ENCODE results near the gene SLC25A15. TPM values are rescaled to one million over a fixed set of nuclear protein-coding genes. Genes with fewer than 3 reads are reported as not detected.

SLC25A15 gene
- total RNA-seq, 1 experiment from 2014 or later = 24.5 TPM

DNA sequence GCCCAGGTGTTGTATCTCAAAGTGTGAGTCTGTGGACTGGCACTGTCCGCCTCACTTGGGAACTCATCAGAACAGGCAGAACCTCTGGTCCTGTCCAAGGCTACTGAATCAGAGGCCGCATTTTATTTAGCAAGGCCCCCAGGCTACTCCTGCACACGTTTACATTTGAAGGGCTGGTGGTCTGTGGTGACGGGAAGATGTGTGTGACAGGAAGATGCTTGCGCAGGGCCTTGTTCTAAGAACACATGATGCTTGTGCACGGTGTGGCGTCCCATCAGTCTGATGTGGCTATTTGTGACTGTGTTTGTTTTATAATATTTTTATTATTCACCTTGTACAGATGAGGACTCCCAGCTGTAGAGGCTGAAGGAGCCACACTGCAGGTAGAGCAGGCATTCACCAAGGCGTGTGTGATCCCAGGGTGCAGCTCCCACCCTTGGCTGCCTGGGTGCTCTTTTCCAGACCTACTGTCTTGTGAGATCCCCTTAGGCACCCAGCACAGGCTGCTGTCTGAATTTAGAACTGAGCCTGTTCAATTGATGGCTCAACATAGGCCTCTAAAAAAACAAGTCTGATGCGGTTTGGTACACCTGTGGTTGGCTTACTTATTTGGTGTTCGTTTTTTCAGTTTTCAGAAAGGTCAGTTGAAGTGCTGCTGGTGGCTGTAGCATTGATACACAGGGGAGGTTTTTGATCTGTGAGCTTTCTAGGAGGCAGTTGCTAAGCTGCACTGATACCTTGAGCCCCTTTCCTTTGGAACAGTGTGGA, 3.1 kb downstream of the SLC25A15 start:
- no peak for ATAC-seq
- no TSS peak for BruUV-seq (replicated peaks)
- CTCF ChIA-PET = no interaction called here
- no peak overlapping the region for H3K4me3 ChIP-seq (replicated peaks in 1 of 2; ENCODE audit: low read depth in 1 of 2, low read length in 2 of 2)
- POLR2A ChIA-PET = no interaction called here
- RAD21 ChIA-PET (ENCODE audit: low non-redundant PET in 1 of 2, low total read pairs in 2 of 2, uncharacterized antibody in 2 of 2, unreplicated experiment in 2 of 2) = no interaction called here
- H3K4me2 ChIP-seq (ENCODE audit: low read length) = no peak overlapping the region
- intact Hi-C loops (cut with micrococcal nuclease) = no loop called here
- peaks cover 14% of the 10 kb centered on the region for H3K79me2 ChIP-seq (ENCODE audit: insufficient read depth, low read length)
- no peak for DNase-seq (ENCODE audit: low read depth, low spot score)
- no peak for TF ChIP-seq JUND (IDR thresholded peaks at IDR 0.05)
- no peak for TF ChIP-seq SRF (IDR thresholded peaks at IDR 0.05; ENCODE audit: low read depth)
- no peak for TF ChIP-seq RAD21 (IDR thresholded peaks at IDR 0.05; ENCODE audit: low read depth)
- TF ChIP-seq POLR2A (IDR thresholded peaks at IDR 0.05; ENCODE audit: borderline replicate concordance, extremely low read depth, insufficient read depth, insufficient read length) = no peak
- TF ChIP-seq POLR2AphosphoS5 (IDR thresholded peaks at IDR 0.05; ENCODE audit: low read depth, low read length) = no peak
- TF ChIP-seq FOSL1 (IDR thresholded peaks at IDR 0.05; ENCODE audit: low read depth) = no peak
- H4K20me1 ChIP-seq (ENCODE audit: insufficient read depth) = no peaks in the 10 kb centered on the region
- H3K9me3 ChIP-seq (ENCODE audit: control insufficient read depth in 1 of 2, insufficient read depth in 1 of 2, low read depth in 1 of 2, low read length in 2 of 2) = no peaks in the 10 kb centered on the region
- H3K4me1 ChIP-seq (ENCODE audit: control insufficient read depth in 1 of 2, insufficient read depth in 2 of 2, low read length in 2 of 2) = peaks cover 4 to 20% of the 10 kb centered on the region in 2 experiments; a peak in 3 of 4 replicates
- H2AFZ ChIP-seq (ENCODE audit: low read depth, low read length, poor library complexity, severe bottlenecking) = no peak overlapping the region
- no peak overlapping the region for H3K27ac ChIP-seq (ENCODE audit: low read depth, low read length)
- no peaks in the 10 kb centered on the region for H3K9me2 ChIP-seq (ENCODE audit: insufficient read depth)
- H3K27me3 ChIP-seq (ENCODE audit: insufficient read depth, low read length) = no peaks in the 10 kb centered on the region
- H3K9ac ChIP-seq (ENCODE audit: low read length) = no peak overlapping the region
- H3K36me3 ChIP-seq (ENCODE audit: control insufficient read depth in 1 of 2, insufficient read depth in 2 of 2, low read length in 2 of 2) = peaks cover 0 to 6% of the 10 kb centered on the region in 2 experiments; a peak in 2 of 4 replicates

DNA sequence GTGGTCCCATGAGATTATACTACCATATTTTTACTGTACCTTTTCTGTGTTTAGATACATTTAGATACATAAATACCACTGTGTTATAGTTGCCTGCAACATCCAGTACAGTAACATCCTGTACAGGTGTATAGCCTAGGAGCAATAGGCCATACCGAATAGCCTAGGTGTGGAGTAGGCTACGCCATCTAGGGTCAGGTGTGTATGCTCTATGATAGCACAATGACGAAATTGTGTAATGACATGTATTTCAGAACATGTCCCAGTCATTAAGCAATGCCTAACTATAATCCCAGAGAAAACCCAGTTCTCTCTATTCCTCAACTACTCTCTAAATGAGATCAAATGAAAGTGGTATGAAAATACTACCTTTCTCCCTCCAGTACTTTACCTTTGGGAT, 3.9 kb downstream of the SLC25A15 start:
- Histone ChIP-seq H3K4me3 (replicated peaks in 1 of 2; ENCODE audit: low read depth in 1 of 2, low read length in 2 of 2) (no peak overlapping the region), H3K9ac (ENCODE audit: low read length) (no peak overlapping the region), H3K4me1 (ENCODE audit: control insufficient read depth in 1 of 2, insufficient read depth in 2 of 2, low read length in 2 of 2) (peaks cover 4 to 14% of the 10 kb centered on the region in 2 experiments; a peak in 3 of 4 replicates), H3K36me3 (ENCODE audit: control insufficient read depth in 1 of 2, insufficient read depth in 2 of 2, low read length in 2 of 2) (peaks cover 0 to 6% of the 10 kb centered on the region in 2 experiments; a peak in 2 of 4 replicates), H2AFZ (ENCODE audit: low read depth, low read length, poor library complexity, severe bottlenecking) (no peak overlapping the region), H3K9me3 (ENCODE audit: control insufficient read depth in 1 of 2, insufficient read depth in 1 of 2, low read depth in 1 of 2, low read length in 2 of 2) (no peaks in the 10 kb centered on the region), H4K20me1 (ENCODE audit: insufficient read depth) (no peaks in the 10 kb centered on the region), H3K27ac (ENCODE audit: low read depth, low read length) (no peak overlapping the region), H3K79me2 (ENCODE audit: insufficient read depth, low read length) (peaks cover 14% of the 10 kb centered on the region), H3K9me2 (ENCODE audit: insufficient read depth) (no peaks in the 10 kb centered on the region), H3K27me3 (ENCODE audit: insufficient read depth, low read length) (no peaks in the 10 kb centered on the region), H3K4me2 (ENCODE audit: low read length) (no peak overlapping the region)
- no peak for ATAC-seq
- BruUV-seq (replicated peaks) = no TSS peak
- ChIA-PET RAD21 (ENCODE audit: low non-redundant PET in 1 of 2, low total read pairs in 2 of 2, uncharacterized antibody in 2 of 2, unreplicated experiment in 2 of 2) (no interaction called here), CTCF (no interaction called here), POLR2A (no interaction called here)
- DNase-seq (ENCODE audit: low read depth, low spot score) = no peak
- TF ChIP-seq CBX3 (IDR thresholded peaks at IDR 0.05; ENCODE audit: low read depth) (no peak), EGR1 (IDR thresholded peaks at IDR 0.05; ENCODE audit: low read depth) (no peak), EZH2 (IDR thresholded peaks at IDR 0.05) (no peak), POLR2AphosphoS5 (IDR thresholded peaks at IDR 0.05; ENCODE audit: low read depth, low read length) (no peak), FOSL1 (IDR thresholded peaks at IDR 0.05; ENCODE audit: low read depth) (no peak), SRF (IDR thresholded peaks at IDR 0.05; ENCODE audit: low read depth) (no peak), TCF7L2 (IDR thresholded peaks at IDR 0.05; ENCODE audit: borderline replicate concordance, extremely low read depth, insufficient read depth, insufficient read length) (no peak), SP1 (IDR thresholded peaks at IDR 0.05; ENCODE audit: low read depth) (no peak), SIN3A (IDR thresholded peaks at IDR 0.05; ENCODE audit: low read depth) (no peak), ZNF274 (IDR thresholded peaks at IDR 0.05; ENCODE audit: low read depth, low read length) (no peak), CEBPB (IDR thresholded peaks at IDR 0.05; ENCODE audit: low read depth) (no peak)
- TF ChIP-seq, protein P1, sequence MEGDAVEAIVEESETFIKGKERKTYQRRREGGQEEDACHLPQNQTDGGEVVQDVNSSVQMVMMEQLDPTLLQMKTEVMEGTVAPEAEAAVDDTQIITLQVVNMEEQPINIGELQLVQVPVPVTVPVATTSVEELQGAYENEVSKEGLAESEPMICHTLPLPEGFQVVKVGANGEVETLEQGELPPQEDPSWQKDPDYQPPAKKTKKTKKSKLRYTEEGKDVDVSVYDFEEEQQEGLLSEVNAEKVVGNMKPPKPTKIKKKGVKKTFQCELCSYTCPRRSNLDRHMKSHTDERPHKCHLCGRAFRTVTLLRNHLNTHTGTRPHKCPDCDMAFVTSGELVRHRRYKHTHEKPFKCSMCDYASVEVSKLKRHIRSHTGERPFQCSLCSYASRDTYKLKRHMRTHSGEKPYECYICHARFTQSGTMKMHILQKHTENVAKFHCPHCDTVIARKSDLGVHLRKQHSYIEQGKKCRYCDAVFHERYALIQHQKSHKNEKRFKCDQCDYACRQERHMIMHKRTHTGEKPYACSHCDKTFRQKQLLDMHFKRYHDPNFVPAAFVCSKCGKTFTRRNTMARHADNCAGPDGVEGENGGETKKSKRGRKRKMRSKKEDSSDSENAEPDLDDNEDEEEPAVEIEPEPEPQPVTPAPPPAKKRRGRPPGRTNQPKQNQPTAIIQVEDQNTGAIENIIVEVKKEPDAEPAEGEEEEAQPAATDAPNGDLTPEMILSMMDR (IDR thresholded peaks at IDR 0.05 in 2 of 3, conservative IDR thresholded peaks at IDR 0.05 in 1 of 3; ENCODE audit: borderline replicate concordance in 1 of 3, insufficient read depth in 1 of 3, low read depth in 2 of 3, low read length in 2 of 3) = no peak
- intact Hi-C loops (cut with micrococcal nuclease) = no loop called here

Measured in HCT116 (cell line).